Non-pigmented ciliary epithelial cell (primary cell): ENCODE data around the gene TMPRSS7.
"Not testable (repeated sequence)": the region's sequence is repeated elsewhere in the genome, so short reads cannot be mapped to it uniquely, and the experiment has no call there.

Experiments used
- DNase-seq: peaks from one replicate; pipeline ENCODE4 v3.0.0-alpha.2; 2010; ENCODE audit warnings: low read depth

TMPRSS7 gene

DNA sequence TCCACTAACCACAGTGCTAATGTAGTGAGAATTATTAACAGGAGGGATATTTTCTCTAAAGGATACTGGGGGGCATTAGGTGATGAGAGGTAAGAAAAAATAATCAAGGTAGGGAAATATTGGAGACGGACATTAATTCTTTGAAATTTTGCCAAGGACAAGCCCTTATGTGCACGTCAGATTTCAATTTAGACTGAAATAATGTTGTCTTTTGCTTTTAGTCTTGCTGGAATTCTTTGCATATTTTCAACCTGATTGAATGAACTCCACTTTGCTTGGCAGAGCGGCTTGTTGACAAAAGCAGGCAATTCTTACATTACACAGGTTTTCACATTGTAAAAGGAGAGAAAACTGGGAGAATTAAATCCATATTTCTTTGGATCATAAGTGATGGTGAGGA lies 26.6 kb downstream of the TMPRSS7 start:
- peak; percentile 61 for DNase-seq

DNA sequence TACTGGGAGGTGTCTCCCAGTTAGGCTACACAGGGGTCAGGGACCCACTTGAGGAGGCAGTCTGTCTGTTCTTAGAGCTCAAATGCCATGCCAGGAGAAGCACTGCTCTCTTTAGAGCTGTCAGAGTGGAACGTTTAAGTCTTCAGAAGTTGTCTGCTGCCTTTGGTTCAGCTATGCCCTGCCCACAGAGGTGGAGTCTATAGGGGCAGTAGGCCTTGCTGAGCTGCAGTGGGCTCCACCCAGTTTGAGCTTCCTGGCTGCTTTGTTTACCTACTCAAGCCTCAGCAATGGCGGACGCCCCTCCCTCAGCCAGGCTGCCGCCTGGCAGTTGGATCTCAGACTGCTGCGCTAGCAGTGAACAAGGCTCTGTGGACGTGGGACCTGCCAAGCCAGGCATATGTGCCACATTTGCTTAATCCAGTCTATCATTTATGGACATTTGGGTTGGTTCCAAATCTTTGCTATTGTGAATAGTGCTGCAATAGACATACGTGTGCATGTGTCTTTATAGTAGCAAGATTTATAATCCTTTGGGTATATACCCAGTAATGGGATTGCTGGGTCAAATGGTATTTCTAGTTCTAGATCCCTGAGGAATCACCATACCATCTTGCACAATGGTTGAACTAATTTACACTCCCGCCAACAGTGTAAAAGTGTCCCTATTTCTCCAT lies 38.0 kb downstream of the TMPRSS7 start:
- not testable (repeated sequence) for DNase-seq

DNA sequence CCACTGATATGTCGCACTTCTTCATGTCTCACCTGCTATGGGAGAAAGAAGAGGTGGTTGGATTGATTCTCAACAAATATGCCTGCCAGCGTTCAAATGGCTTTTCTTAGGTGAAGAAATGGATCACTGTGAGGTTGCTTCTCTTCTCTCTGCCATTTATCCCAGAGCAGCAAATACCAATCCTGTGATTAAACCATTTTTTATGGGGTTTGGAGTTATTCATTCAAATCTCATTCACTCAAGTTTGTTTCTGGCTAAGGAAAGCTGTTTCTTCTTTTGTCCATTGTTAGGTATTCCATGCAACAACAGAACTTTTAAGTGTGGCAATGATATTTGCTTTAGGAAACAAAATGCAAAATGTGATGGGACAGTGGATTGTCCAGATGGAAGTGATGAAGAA lies 39.5 kb downstream of the TMPRSS7 start:
- DNase-seq, result no peak

DNA sequence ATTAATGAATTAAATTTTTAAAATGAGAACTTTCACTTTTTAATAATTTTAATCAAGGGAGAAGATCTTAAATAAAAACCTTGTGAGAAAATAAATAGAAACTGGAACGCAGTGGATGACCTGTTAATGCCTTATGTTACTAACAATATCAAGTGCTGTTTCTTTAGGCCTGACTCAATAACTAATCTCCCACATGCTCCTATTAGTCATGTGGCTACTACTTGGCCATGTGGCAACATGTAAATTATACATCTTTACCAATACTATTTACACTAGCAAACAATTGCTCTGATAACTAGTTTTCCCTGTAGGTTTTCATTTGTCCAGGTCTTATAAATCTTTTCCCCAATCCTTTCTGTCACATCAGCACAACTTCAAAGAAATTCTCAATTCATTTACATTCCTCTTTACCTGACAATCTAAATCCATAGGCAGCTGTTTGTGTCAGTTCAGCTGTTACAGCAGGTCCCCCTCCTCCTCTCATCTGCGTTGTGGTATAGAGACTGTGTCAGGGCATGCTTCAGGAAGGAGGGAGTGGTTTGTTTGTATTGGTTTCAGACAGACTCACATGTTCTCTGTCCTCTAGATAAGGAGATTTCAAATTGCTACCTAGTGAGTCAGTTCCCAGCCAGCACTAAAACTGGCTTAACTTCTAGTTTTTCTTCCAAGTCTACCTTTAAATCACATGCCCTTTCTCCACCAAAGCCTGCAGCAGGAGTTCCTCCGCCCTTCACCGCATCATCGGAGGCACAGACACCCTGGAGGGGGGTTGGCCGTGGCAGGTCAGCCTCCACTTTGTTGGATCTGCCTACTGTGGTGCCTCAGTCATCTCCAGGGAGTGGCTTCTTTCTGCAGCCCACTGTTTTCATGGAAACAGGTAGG lies 40.3 kb downstream of the TMPRSS7 start:
- DNase-seq, result peak; percentile 95

DNA sequence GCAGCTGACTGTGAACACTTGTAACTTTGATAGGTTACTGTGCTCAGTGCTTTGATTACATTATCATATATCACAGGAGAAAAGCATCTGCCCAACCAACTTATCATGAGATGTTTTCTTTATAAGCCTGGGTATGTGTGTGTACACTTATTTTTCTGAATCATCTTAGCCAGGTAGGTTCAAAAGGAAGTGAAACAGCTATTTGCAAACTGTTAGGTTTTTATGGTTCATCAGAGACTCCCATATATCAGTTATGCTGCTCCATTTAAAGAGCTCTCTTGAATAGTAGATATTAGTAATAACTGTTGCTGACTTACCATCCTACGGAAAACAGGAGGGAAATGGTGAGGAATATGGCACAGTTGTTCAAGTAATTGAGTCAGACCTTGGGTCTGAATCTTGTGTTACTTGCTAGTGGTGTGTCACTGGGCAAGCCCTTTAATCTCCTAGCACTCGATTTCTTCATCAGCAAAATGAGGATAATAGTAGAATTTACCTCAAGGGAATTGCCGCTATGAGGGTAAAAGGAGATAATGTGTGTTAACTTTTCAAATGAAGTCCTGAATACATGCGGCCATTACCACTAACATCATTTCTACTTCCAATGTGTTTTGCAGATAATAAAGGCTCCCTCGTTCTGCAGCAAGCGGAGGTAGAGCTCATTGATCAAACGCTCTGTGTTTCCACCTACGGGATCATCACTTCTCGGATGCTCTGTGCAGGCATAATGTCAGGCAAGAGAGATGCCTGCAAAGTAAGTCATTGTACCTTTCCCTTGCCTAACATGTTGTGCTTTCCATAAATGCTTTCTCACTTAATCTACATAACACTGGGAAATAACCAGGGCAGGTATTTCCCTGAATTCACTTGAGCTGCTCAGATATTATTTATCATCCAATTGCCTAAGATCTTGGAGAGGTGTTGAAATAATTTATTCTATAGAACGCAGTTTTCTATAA lies 43.9 kb downstream of the TMPRSS7 start:
- no peak for DNase-seq

DNA sequence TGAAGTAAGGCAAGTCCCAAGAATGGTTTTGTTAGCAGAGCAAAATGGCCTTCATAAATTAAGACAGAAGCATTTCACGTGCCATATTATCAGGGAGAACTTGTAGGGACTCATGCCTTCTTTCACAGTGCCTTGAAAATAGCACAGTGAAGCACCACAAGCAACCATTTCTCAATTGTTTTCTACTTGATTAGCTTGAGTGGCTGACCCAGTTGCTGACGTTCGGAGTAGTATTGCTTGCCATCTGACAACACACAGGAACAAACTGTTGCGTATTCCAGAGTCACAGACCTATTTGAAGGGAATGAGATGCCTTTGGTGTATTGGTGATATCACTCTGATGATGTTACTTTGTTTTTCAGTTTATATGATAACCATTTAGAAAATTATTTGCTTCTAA lies 48.7 kb downstream of the TMPRSS7 start:
- no peak for DNase-seq

DNA sequence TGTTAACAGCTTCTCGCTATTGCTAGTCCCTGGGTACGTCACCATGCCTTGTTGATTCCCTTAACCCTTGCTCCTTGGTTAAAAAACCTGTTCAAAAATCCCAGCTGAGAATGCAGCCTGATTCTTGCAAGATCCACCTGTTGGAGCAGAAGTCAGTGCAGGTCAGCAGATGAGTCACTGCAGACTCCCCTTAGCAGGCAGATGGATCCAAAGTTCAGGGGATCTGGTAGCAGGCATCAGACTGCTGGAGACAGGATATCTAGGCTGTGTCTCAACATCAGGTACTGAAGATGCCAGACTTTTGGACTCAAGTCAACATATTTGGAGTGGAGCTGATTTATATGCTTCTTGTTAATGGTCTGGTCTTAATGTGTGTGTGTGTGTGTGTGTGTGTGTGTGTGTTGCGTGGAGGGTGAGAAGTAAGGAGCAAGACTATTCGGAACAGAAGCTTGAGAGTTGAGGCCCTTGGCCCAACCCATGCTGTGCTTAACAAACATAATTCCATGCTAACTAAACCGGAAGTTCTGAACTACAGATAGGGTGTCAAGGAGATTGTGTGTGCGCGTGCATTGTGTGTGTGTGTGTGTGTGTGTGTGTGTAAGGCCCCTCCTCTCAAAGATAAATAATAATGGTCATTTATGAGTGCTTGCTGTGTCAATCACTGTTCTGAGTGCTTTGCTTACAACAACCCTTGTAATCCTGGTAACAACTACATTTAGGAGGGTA lies 50.6 kb downstream of the TMPRSS7 start:
- no peak for DNase-seq

DNA sequence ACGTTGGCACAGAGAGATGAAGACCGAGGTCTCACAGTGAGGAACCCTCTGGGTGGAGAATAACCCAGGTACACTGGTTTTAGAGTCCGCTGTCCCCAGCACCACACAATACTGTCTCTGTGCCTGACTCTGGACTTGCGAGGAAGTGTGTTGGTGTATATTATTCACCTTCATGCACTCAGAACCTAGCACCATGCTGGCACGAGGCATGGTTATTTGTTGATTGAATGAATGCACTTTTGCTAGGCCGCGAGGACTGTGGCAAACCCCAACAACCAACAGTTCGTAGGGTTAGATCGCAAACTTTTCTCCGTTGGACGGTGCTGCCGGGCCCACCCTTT lies 51.2 kb downstream of the TMPRSS7 start:
- no peak for DNase-seq

DNA sequence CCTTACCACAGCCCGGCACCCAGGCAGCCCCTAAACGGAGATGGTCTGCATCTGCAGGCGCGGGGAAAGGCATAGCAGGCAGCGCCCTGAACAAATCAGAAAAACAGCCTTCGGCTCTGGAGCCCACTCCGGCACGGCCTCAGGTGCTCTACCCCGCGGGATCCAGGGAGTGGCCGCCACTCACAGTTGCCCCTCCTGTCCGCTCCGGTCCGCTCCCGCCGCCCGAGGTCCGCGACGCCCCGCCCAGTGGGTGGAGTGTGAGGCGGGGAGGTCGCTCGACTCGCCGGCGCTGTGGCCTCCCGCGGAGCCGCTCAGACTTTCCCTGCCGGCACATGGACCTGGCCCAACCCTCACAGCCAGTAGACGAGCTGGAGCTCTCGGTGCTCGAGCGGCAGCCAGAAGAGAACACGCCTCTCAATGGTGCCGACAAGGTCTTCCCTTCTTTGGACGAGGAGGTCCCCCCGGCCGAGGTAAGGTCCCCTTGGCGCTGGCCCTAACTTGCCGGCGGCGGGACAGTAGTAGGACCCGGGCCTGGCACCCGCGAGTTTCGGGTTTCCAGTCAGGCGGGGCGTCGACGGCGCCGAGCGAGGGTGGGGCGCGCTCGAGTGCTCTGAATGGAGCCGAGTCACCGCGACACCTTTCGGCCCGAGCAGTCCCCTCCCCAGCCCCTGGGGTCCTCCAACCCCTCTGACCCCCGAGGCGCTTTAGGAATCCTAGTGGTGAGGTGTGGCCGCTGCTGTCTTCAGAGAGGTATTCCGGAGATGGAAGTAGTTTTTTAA lies 51.7 kb downstream of the TMPRSS7 start, which contains the start of gene C3orf52:
Gene C3orf52 (plus strand): TSS at position 314 of the 779 bp plus-strand sequence. CDS start 19 bp downstream, at position 333.
- no peak for DNase-seq

DNA sequence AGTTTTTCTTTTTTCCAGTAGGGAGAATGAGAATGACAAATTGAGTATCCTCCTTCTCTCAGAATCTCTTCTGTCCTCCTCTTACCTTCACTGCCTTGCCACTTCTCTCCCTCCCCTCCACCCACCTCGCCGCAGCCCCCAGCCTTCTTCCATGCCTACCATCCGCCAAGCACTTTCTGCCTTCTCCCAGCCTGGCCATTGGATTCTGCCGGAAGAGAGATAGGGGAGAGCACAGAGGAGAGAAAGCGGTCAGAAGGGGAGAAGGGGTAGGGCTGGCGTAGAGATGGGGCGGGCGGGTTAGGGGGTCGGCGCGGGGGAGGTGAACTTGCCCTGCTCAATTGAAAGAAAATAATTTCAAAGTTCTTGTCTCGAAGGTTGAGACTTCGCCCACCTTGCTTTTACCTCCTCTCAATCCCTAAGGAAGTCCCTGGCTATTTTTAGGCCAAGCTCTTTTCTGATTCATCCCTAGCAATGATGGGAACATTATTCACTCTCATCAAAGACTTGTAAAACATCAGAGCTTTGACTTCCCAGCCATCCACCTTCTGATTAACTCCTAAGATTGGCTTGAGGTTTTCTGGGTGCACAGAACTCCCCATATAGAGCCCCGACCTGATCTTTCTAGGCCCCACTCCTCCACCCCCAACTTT lies 52.5 kb downstream of the TMPRSS7 start:
- DNase-seq, result no peak

DNA sequence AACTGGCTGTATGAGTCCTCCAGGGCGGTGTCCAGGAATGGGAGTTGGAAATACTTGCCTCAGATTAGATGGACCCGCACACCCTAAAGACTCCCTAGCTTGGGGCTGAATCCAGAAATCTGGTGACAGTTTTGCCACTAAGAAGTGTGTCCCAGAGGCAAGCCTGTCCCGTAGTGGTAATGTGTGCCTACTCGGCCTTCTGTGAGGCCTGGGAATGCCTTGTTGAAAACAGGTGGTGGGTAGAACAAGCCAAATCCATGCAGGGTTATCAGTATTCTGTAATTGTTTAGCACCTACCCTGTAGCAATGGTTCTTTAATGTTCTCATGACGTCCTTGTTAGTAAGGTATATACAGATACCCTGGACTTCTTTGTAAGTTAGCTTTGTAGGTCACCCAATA lies 53.2 kb downstream of the TMPRSS7 start:
- DNase-seq, result no peak

DNA sequence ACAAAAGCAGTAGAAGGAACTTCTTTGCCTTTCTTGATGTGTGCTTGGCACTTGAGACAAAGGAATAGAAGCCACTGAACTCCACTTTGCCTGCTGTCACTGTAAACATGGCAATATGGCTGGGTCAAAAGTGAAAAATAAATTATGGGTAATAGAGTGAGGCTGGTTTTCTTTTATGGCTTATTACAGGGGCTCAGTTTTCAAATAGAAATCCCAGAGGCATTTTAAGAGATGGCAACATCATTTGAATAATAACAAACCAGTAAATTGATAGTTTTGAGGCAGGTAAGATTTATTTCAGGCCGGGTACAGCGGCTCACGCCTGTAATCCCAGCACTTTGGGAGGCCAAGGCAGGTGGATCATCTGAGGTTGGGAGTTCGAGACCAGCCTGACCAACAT lies 54.4 kb downstream of the TMPRSS7 start:
- DNase-seq, result no peak

DNA sequence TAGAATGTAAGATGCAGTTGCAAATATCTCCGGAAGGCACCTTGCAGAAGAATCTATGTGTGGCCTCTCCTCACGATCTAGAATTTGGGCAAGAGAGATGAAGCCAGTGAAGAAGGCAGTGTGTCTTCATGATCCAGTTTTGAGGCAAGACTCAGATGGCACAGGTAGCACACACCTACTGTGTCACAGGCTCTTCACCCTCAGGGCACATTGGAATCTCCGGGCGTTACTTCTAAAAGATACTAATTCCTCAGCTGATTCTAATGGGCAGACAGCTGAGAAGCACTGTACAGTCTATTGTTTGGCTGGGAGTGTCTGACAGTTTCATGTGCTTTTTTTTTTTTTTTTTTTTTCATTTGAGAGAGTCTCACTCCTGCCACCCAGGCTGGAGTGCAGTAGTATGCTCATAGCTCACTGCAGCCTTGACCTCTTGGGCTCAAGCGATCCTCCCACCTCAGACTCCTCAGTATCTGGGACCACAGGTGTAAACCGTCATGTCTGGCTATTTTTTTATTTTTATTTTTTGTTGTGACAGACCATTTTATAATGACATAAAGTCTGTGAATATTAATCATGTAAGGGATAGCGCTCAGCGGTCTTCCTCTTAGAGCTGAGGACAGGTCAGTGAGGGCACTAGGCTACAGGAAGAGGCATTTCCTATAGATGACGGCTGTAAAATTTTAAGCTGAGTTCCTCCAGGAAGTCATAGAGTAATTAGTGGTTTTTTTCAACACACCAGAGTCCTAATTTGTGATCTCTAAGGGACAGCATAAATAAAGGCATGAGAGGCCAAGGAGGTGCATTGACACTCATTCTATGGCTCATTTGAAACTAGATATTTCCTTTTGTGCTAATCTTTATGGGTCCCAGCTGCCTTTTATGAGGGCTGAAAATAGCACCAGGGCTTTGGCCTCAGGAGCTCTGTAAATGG lies 55.7 kb downstream of the TMPRSS7 start:
- DNase-seq, result no peak

DNA sequence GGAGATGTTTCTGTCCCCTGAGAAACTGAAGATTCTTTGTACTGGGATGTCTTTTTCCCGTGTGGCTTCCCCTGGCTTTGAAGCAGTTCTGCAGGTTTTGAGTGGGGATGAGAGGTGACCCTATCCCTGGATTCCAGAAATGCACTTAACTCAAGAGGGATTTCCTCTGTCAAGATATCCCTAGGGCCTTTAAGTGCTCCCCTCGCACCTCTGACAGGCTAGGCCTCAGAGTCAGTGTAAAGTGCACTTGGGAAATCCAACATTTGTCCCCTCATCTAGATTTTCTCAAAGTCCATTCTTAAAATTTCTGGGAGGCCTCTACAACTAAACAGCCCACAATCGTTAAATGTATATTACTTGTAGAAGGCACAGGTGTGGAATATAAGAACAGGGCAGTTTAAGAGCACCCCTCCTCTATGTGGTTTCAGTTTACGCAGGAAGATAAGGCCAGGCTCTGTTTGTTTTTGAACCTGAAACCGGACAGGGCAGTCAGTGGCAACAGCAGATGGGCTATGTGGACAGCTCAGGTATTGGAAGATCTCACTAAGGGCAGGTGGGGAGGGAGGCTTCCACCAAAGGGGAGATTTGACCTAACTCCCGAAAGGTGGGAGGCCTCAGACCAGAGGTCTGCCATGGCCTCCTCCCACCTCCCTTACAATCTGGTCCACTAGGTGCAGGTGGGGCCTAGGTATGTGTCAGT lies 56.5 kb downstream of the TMPRSS7 start:
- DNase-seq, result no peak

DNA sequence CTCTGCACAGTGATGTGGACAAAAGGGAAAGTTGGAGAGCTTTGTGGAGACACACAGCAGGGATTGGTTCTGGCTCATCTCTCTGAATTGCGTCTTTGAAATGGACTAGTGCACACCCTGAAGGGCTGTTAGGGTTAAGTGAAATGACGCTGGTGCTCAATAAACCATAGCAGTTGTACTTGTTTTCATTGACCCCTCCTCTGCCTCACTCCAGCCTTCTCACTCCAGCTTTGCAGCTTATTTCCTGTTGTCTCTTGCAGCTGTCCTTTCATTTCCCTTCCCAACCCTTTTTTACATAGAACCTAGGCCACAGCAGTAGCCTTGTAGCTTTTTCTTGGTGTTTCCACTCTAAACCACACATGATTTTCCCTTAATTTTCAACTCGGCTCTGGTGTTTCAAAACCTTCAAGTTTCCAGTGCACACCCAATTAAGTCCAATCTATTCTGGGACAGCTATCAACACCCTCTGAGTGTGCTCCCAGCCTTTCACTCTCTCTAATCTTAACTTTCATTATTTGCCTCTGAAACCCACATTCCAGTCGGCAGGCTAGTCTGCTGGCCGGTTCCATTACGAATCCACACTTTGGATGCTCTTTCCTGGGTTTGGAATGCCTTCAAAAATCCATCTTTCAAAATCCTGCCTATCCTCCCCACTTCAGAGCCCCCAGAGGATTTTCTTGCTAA lies 58.1 kb downstream of the TMPRSS7 start:
- DNase-seq, result no peak

DNA sequence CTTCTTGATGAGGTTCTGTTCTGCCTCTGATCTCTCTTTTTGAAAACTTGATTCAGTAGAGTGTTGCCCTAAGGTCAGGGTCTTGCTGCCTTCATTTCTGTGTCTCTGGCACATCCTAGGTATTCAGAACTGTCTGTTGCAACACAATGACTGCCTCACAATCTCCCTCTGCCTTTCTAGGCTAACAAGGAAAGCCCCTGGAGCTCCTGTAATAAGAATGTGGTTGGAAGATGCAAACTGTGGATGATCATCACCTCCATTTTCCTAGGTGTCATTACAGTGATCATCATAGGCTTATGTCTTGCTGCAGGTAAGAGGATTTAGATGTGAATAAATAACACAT lies 58.6 kb downstream of the TMPRSS7 start:
- DNase-seq, result no peak

DNA sequence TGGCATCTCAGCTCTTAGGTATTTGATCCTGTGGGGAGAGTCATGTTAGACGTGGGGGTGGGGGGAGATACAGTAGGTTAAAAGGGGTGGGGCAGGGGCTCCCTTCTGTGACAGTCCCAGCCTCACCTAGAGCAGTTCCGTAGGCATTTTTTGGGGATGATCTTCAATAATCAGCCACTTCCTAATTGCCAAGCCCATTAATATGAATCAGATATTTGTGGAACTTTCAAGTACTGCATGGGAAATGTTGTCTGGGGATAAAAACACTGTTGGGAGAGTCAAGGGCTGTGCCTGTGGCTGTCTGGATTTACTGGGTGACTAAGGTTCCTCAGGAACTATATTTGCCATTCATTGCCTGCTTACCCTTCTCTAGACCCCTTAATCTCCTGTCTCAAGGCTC lies 61.2 kb downstream of the TMPRSS7 start:
- no peak for DNase-seq

DNA sequence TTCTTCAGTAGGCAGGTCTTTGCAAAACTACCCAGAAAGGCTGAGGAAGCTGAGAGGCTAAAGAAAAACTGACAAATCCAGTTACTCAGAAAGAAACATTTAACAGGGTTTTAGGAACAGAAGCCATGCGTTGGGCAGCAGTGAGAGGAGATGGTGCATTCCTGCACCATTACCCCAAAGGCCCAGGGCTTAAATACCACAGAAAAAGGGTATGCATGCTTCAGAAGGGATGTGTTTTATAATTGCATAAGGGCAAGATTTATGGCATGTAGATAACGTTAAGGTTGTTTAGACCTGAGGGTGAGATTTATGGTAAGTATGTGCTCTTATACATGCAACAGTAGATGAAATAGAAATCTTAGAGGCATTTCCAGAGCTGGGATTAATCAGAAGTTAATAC lies 61.6 kb downstream of the TMPRSS7 start:
- DNase-seq, result no peak
